Measurements from ENCODE around the gene LSR. TPM values are rescaled to one million over a fixed set of nuclear protein-coding genes. Genes with fewer than 3 reads are reported as not detected.

LSR gene
- total RNA-seq, 1 donor from 2014 or later: 27.1 TPM

- no peaks in the 10 kb centered on the region for H3K9me3 ChIP-seq (ENCODE audit: low read depth)
- Mint-ChIP-seq H3K4me1 (peaks cover 2% of the 10 kb centered on the region), H3K9me3 (no peaks in the 10 kb centered on the region), H3K27ac (no peak overlapping the region), H3K27me3 (ENCODE audit: insufficient read depth, low read depth) (peaks cover 6% of the 10 kb centered on the region), H3K36me3 (no peaks in the 10 kb centered on the region), H3K4me3 (no peak overlapping the region)
- H3K36me3 ChIP-seq: no peaks in the 10 kb centered on the region
- no peaks in the 10 kb centered on the region for H3K27me3 ChIP-seq
- H2AFZ ChIP-seq (replicated peaks): no peak overlapping the region
- no peaks in the 10 kb centered on the region for H3K4me1 ChIP-seq
- no peak for DNase-seq (ENCODE audit: low spot score)
- H3F3A ChIP-seq (ENCODE audit: low read depth): peaks cover 21% of the 10 kb centered on the region
- no peak overlapping the region for H3K4me2 ChIP-seq
- H3K4me3 ChIP-seq: no peak overlapping the region
- no peak overlapping the region for H3K27ac ChIP-seq
- no peak overlapping the region for H3K9ac ChIP-seq
- no peaks in the 10 kb centered on the region for H4K20me1 ChIP-seq (ENCODE audit: low read depth)
- TF ChIP-seq EZH2 (IDR thresholded peaks at IDR 0.05): no peak
- no peak for TF ChIP-seq CTCF (IDR thresholded peaks at IDR 0.05)
- TF ChIP-seq EZH2phosphoT487 (IDR thresholded peaks at IDR 0.05): no peak
- no peaks in the 10 kb centered on the region for H3K79me2 ChIP-seq (ENCODE audit: low read depth)
These were observed 50.9 kb downstream of the LSR start for GRCh38 chr19:35299523-35300338.

DNA sequence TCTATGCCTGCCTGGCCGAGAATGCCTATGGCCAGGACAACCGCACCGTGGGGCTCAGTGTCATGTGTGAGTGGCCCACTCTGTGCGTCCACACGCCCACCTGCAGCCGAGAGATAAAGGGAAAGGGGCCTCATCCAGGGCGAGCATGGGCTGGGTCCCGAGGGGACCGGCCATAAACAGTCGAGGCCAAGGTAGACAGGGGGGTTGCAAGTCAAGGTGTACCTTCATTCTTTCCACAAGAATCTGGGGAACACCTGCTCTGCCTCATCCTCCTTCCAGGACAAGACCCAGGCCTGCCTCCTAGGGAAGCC is 51.5 kb downstream of the LSR start:
- H3K9me3 Mint-ChIP-seq: no peaks in the 10 kb centered on the region
- peaks cover 2% of the 10 kb centered on the region for H3K4me1 Mint-ChIP-seq
- Histone ChIP-seq H3K36me3 (no peaks in the 10 kb centered on the region), H3K4me1 (no peaks in the 10 kb centered on the region), H3K27ac (no peak overlapping the region), H2AFZ (replicated peaks) (no peak overlapping the region), H3K79me2 (ENCODE audit: low read depth) (no peaks in the 10 kb centered on the region), H3K27me3 (no peaks in the 10 kb centered on the region), H3K9me3 (ENCODE audit: low read depth) (no peaks in the 10 kb centered on the region), H3F3A (ENCODE audit: low read depth) (peaks cover 21% of the 10 kb centered on the region), H3K4me2 (no peak overlapping the region), H3K4me3 (no peak overlapping the region), H3K9ac (no peak overlapping the region), H4K20me1 (ENCODE audit: low read depth) (no peaks in the 10 kb centered on the region)
- no peak for TF ChIP-seq EZH2phosphoT487 (IDR thresholded peaks at IDR 0.05)
- TF ChIP-seq EZH2 (IDR thresholded peaks at IDR 0.05): no peak
- no peak for TF ChIP-seq CTCF (IDR thresholded peaks at IDR 0.05)
- peaks cover 6% of the 10 kb centered on the region for H3K27me3 Mint-ChIP-seq (ENCODE audit: insufficient read depth, low read depth)
- H3K4me3 Mint-ChIP-seq: no peak overlapping the region
- no peak overlapping the region for H3K27ac Mint-ChIP-seq
- no peak for DNase-seq (ENCODE audit: low spot score)
- H3K36me3 Mint-ChIP-seq: no peaks in the 10 kb centered on the region

DNA sequence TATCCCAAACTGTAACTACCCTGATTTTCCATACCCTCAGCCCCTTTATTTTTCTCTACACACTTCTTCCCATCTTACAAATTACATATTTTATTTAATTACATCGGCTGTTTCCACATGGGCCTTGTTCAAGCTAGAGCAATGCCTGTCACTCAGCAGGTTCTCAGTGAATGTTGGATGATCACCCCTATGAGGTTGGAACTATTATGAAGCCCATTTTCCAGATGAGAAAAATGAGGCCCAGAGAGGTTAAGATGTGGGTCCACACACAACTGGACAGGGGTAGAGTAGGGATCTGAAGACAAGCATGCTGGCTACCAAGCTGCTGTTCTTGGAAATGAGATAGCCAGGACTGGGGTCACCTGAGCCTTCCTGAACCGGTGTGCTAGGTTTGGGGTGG is 53.2 kb downstream of the LSR start:
- Mint-ChIP-seq H3K27me3 (ENCODE audit: insufficient read depth, low read depth) (peaks cover 8% of the 10 kb centered on the region), H3K4me3 (no peak overlapping the region), H3K4me1 (peaks cover 6% of the 10 kb centered on the region), H3K36me3 (no peaks in the 10 kb centered on the region), H3K9me3 (no peaks in the 10 kb centered on the region), H3K27ac (peak overlapping the region; percentile 27)
- Histone ChIP-seq H3K27ac (no peak overlapping the region), H2AFZ (replicated peaks) (no peak overlapping the region), H3K9ac (no peak overlapping the region), H3K4me2 (no peak overlapping the region), H3K4me3 (no peak overlapping the region), H4K20me1 (ENCODE audit: low read depth) (no peaks in the 10 kb centered on the region), H3K9me3 (ENCODE audit: low read depth) (no peaks in the 10 kb centered on the region), H3K36me3 (no peaks in the 10 kb centered on the region), H3K4me1 (no peaks in the 10 kb centered on the region), H3F3A (ENCODE audit: low read depth) (peaks cover 14% of the 10 kb centered on the region), H3K79me2 (ENCODE audit: low read depth) (no peaks in the 10 kb centered on the region), H3K27me3 (no peaks in the 10 kb centered on the region)
- no peak for DNase-seq (ENCODE audit: low spot score)
- TF ChIP-seq EZH2phosphoT487 (IDR thresholded peaks at IDR 0.05) (no peak), EZH2 (IDR thresholded peaks at IDR 0.05) (no peak), CTCF (IDR thresholded peaks at IDR 0.05) (no peak)

Measured in neural progenitor cell (in vitro differentiated cells).